Neural progenitor cell (in vitro differentiated cells): ENCODE measurements around the gene PPP2R2D. TPM values are rescaled to one million over a fixed set of nuclear protein-coding genes. Genes with fewer than 3 reads are reported as not detected.

Experiments
- DNase-seq: peaks from one replicate; pipeline ENCODE4 v3.0.0-alpha.2; 2016; ENCODE audit warnings: low spot score
- H2AFZ ChIP-seq: fragments of 200-600 bp; sonication (generic); replicated peaks from 2 replicates; pipeline ENCODE4 v1.6.1; 2016; ENCODE audit warnings: antibody characterized with exemption
- H3F3A ChIP-seq: fragments of 200-600 bp; sonication (generic); 2 replicates; pipeline ENCODE4 v1.6.1; 2016; ENCODE audit warnings: antibody characterized with exemption, low read depth
- H3K27ac ChIP-seq: fragments of 200-600 bp; sonication (generic); 2 replicates; pipeline ENCODE4 v1.5.1; 2016; ENCODE audit warnings: mild to moderate bottlenecking
- H3K27me3 ChIP-seq: fragments of 200-600 bp; sonication (generic); 2 replicates; pipeline ENCODE4 v1.6.1; 2016; ENCODE audit warnings: mild to moderate bottlenecking, moderate library complexity
- H3K36me3 ChIP-seq: fragments of 200-600 bp; sonication (generic); 2 replicates; pipeline ENCODE4 v1.5.1; 2016
- H3K4me1 ChIP-seq: fragments of 200-600 bp; sonication (generic); 2 replicates; pipeline ENCODE4 v1.6.1; 2016; ENCODE audit warnings: mixed run types
- H3K4me2 ChIP-seq: fragments of 200-600 bp; sonication (generic); 2 replicates; pipeline ENCODE4 v1.6.1; 2016
- H3K4me3 ChIP-seq: fragments of 200-600 bp; sonication (generic); 2 replicates; pipeline ENCODE4 v1.5.1; 2016
- H3K79me2 ChIP-seq: fragments of 200-600 bp; sonication (generic); 2 replicates; pipeline ENCODE4 v1.6.1; 2016; ENCODE audit warnings: low read depth
- H3K9ac ChIP-seq: fragments of 200-600 bp; sonication (generic); 2 replicates; pipeline ENCODE4 v1.6.1; 2016
- H3K9me3 ChIP-seq: fragments of 200-600 bp; sonication (generic); 2 replicates; pipeline ENCODE4 v1.5.1; 2016; ENCODE audit warnings: low read depth
- H4K20me1 ChIP-seq: fragments of 200-600 bp; sonication (generic); 2 replicates; pipeline ENCODE4 v1.6.1; 2016; ENCODE audit warnings: low read depth
- H3K27ac Mint-ChIP-seq: 3 replicates; pipeline ENCODE4 v1.8.0; 2021; ENCODE audit warnings: mixed read lengths
- H3K27me3 Mint-ChIP-seq: 2 replicates; pipeline ENCODE4 v1.8.0; 2022; ENCODE audit warnings: low read depth, mild to moderate bottlenecking, inconsistent platforms, moderate library complexity, mixed read lengths; ENCODE audit not compliant: insufficient read depth
- H3K36me3 Mint-ChIP-seq: 3 replicates; pipeline ENCODE4 v1.8.0; 2021; ENCODE audit warnings: mixed read lengths
- H3K4me1 Mint-ChIP-seq: 3 replicates; pipeline ENCODE4 v1.8.0; 2021; ENCODE audit warnings: mixed read lengths
- H3K4me3 Mint-ChIP-seq: 3 replicates; pipeline ENCODE4 v1.8.0; 2021; ENCODE audit warnings: mild to moderate bottlenecking, moderate library complexity, mixed read lengths
- H3K9me3 Mint-ChIP-seq: 3 replicates; pipeline ENCODE4 v1.8.0; 2020; ENCODE audit warnings: mixed read lengths
- CTCF ChIP-seq: fragments of 200-600 bp; sonication (generic); IDR thresholded peaks from 2 replicates; pipeline ENCODE4 v1.5.1; 2017; ENCODE audit warnings: antibody characterized with exemption, mild to moderate bottlenecking
- EZH2 ChIP-seq: fragments of 200-600 bp; sonication (generic); IDR thresholded peaks from 2 replicates; pipeline ENCODE4 v1.6.1; 2017; ENCODE audit warnings: antibody characterized with exemption, mild to moderate bottlenecking, moderate library complexity
- EZH2phosphoT487 ChIP-seq: fragments of 200-600 bp; sonication (generic); IDR thresholded peaks from 2 replicates; pipeline ENCODE4 v1.6.1; 2017; ENCODE audit warnings: antibody characterized with exemption
- total RNA-seq: library from RNA; depleted of rRNA; stranded (reverse); fragments of >200 nt; gene quantifications from 2 replicates; pipeline ENCODE4 v1.2.3, GENCODE V29; 2015; ENCODE audit warnings: low replicate concordance

Gene PPP2R2D
- total RNA-seq, 1 donor from 2014 or later: 28.1 TPM

- Mint-ChIP-seq H3K27me3 (peaks cover 9% of the 10 kb centered on the region), H3K4me1 (peaks cover 4% of the 10 kb centered on the region), H3K27ac (no peak overlapping the region), H3K36me3 (no peaks in the 10 kb centered on the region), H3K4me3 (no peak overlapping the region), H3K9me3 (peaks cover 12% of the 10 kb centered on the region)
- H3K27me3 ChIP-seq: no peaks in the 10 kb centered on the region
- no peak overlapping the region for H3K27ac ChIP-seq
- H3K9me3 ChIP-seq: no peaks in the 10 kb centered on the region
- H3K4me2 ChIP-seq: no peak overlapping the region
- DNase-seq: no peak
- no peaks in the 10 kb centered on the region for H3K79me2 ChIP-seq
- no peak overlapping the region for H3K4me3 ChIP-seq
- TF ChIP-seq EZH2 (no peak), CTCF (no peak), EZH2phosphoT487 (no peak)
- no peaks in the 10 kb centered on the region for H3K36me3 ChIP-seq
- H2AFZ ChIP-seq: no peak overlapping the region
- H3F3A ChIP-seq: no peaks in the 10 kb centered on the region
- no peak overlapping the region for H3K9ac ChIP-seq
- H4K20me1 ChIP-seq: no peaks in the 10 kb centered on the region
- H3K4me1 ChIP-seq: no peaks in the 10 kb centered on the region
Measured at GRCh38 chr10:131869344-131869743, 31.5 kb upstream of the PPP2R2D start.

GRCh38 chr10:131870411-131870810, 30.4 kb upstream of the PPP2R2D start:
- Mint-ChIP-seq H3K27me3 (peaks cover 9% of the 10 kb centered on the region), H3K4me1 (peaks cover 8% of the 10 kb centered on the region), H3K9me3 (peaks cover 12% of the 10 kb centered on the region), H3K36me3 (no peaks in the 10 kb centered on the region), H3K4me3 (no peak overlapping the region), H3K27ac (no peak overlapping the region)
- no peak overlapping the region for H3K4me2 ChIP-seq
- H3K27ac ChIP-seq: no peak overlapping the region
- no peak for DNase-seq
- TF ChIP-seq EZH2phosphoT487 (no peak), CTCF (no peak), EZH2 (no peak)
- H3K9me3 ChIP-seq: no peaks in the 10 kb centered on the region
- no peak overlapping the region for H3K9ac ChIP-seq
- H3K27me3 ChIP-seq: no peaks in the 10 kb centered on the region
- no peaks in the 10 kb centered on the region for H3F3A ChIP-seq
- no peak overlapping the region for H3K4me3 ChIP-seq
- H3K4me1 ChIP-seq: peaks cover 8% of the 10 kb centered on the region
- no peaks in the 10 kb centered on the region for H3K36me3 ChIP-seq
- no peaks in the 10 kb centered on the region for H4K20me1 ChIP-seq
- no peak overlapping the region for H2AFZ ChIP-seq
- H3K79me2 ChIP-seq: no peaks in the 10 kb centered on the region

GRCh38 chr10:131870831-131871672, 29.8 kb upstream of the PPP2R2D start:
- Histone ChIP-seq H3K9me3 (no peaks in the 10 kb centered on the region), H3K27ac (no peak overlapping the region), H3K4me2 (no peak overlapping the region), H3K36me3 (no peaks in the 10 kb centered on the region), H3K79me2 (no peaks in the 10 kb centered on the region), H3F3A (no peaks in the 10 kb centered on the region), H2AFZ (no peak overlapping the region), H3K4me3 (no peak overlapping the region), H4K20me1 (no peaks in the 10 kb centered on the region), H3K9ac (no peak overlapping the region), H3K4me1 (peaks cover 9% of the 10 kb centered on the region), H3K27me3 (no peaks in the 10 kb centered on the region)
- Mint-ChIP-seq H3K4me1 (peaks cover 8% of the 10 kb centered on the region), H3K9me3 (peaks cover 12% of the 10 kb centered on the region), H3K36me3 (no peaks in the 10 kb centered on the region), H3K27me3 (peaks cover 9% of the 10 kb centered on the region), H3K27ac (no peak overlapping the region), H3K4me3 (no peak overlapping the region)
- no peak for DNase-seq
- TF ChIP-seq CTCF: no peak
- no peak for TF ChIP-seq EZH2
- TF ChIP-seq EZH2phosphoT487: no peak
